Measurements from ENCODE around the gene TTLL10. TPM values are rescaled to one million over a fixed set of nuclear protein-coding genes. Genes with fewer than 3 reads are reported as not detected.
A peak's percentile ranks its signal among the peaks of the same experiment; 100 is the strongest.

Gene TTLL10
- total RNA-seq, 4 donors from 2014 or later = not detected

GRCh38 chr1:1160281-1160930 lies 13.3 kb upstream of the TTLL10 start:
- intact Hi-C loops (cut with DNase I; ENCODE audit: low total_unique reads) = no loop called here
- DNase-seq (ENCODE audit: low spot score in 2 of 2) = no peak
- H3K4me3 ChIP-seq (ENCODE audit: low read depth, poor library complexity, severe bottlenecking) = no peak overlapping the region
- WGBS, 2 donors = 82 to 92% methylated on average over 17 to 18 of the region's 23 CpGs
- TF ChIP-seq, protein P1, sequence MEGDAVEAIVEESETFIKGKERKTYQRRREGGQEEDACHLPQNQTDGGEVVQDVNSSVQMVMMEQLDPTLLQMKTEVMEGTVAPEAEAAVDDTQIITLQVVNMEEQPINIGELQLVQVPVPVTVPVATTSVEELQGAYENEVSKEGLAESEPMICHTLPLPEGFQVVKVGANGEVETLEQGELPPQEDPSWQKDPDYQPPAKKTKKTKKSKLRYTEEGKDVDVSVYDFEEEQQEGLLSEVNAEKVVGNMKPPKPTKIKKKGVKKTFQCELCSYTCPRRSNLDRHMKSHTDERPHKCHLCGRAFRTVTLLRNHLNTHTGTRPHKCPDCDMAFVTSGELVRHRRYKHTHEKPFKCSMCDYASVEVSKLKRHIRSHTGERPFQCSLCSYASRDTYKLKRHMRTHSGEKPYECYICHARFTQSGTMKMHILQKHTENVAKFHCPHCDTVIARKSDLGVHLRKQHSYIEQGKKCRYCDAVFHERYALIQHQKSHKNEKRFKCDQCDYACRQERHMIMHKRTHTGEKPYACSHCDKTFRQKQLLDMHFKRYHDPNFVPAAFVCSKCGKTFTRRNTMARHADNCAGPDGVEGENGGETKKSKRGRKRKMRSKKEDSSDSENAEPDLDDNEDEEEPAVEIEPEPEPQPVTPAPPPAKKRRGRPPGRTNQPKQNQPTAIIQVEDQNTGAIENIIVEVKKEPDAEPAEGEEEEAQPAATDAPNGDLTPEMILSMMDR (IDR thresholded peaks at IDR 0.05) = no peak
- TF ChIP-seq POLR2A (IDR thresholded peaks at IDR 0.05) = no peak

- no peak overlapping the region for H3K4me3 ChIP-seq (ENCODE audit: low read depth, poor library complexity, severe bottlenecking)
- no peak for DNase-seq (ENCODE audit: low spot score in 2 of 2)
- intact Hi-C loops (cut with DNase I; ENCODE audit: low total_unique reads) = no loop called here
- WGBS, 2 donors = 85 to 89% methylated on average over 24 to 29 of the region's 29 CpGs
- TF ChIP-seq, protein P1 (IDR thresholded peaks at IDR 0.05) = no peak
- no peak for TF ChIP-seq POLR2A (IDR thresholded peaks at IDR 0.05)
Observed at GRCh38 chr1:1161078-1161682, 12.5 kb upstream of the TTLL10 start.

- intact Hi-C loops (cut with DNase I; ENCODE audit: low total_unique reads) = no loop called here
- H3K4me3 ChIP-seq (ENCODE audit: low read depth, poor library complexity, severe bottlenecking) = no peak overlapping the region
- TF ChIP-seq, protein P1 (IDR thresholded peaks at IDR 0.05) = no peak
- TF ChIP-seq POLR2A (IDR thresholded peaks at IDR 0.05) = no peak
- WGBS, 2 donors = 49 to 75% methylated on average over 15 to 17 of the region's 17 CpGs
- DNase-seq (ENCODE audit: low spot score in 2 of 2) = no peak
Observed at GRCh38 chr1:1161683-1162079, 12.0 kb upstream of the TTLL10 start.

DNA sequence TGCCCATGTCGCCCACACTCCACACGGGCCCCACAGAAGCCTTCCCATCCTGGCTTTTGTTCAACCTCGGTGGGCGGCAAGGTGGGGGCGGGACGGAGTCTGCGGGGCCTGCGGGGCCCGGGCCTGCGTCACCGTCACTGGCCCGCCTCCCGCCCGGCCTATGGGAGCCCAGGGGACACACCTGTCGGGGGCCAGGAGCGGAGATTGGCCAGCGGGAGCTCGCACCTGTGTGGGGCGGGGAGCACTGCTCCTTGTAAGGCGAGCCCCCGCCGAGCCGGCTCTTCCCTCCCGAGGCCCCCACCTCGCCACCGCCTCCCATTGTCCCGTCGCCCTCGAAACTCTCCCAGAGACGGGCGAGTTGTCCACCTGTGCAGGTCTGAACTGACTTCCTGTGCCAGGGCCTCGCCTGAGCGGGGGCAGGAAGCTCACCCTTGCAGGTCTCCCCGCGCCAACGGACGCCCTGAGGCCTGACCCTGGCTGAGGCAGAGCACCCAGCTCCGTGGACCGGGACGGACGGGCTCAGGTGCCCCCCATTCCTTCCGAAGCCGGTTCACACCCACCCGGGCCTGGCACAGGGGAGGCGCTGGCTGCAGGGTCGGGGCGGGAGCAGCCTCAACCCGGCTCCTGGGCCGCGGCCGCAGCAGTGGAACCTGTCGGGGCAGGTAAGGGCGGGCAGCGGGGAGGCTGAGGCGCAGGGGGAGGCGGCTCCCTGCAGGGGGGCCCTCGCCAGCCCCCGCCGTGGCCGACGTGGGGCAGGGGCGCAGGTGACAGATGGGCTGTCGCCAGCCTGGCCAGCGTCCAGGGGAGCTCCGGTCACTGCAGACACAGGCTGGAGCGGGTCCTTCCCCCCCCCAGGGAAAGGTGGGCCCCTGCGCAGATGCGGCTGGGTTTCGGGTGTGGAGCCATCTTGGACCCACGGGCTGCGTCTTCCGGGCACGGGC lies 10.8 kb upstream of the TTLL10 start:
- DNase-seq (ENCODE audit: low spot score in 2 of 2) = no peak
- WGBS, 2 donors = 45 to 64% methylated on average over 50 to 61 of the region's 73 CpGs
- TF ChIP-seq, protein P1 (IDR thresholded peaks at IDR 0.05) = no peak
- no peak for TF ChIP-seq POLR2A (IDR thresholded peaks at IDR 0.05)
- peak overlapping the region; percentile 19 for H3K4me3 ChIP-seq (ENCODE audit: low read depth, poor library complexity, severe bottlenecking)
- intact Hi-C loops (cut with DNase I; ENCODE audit: low total_unique reads) = no loop called here

- TF ChIP-seq, protein P1 (IDR thresholded peaks at IDR 0.05) = no peak
- no peak for TF ChIP-seq POLR2A (IDR thresholded peaks at IDR 0.05)
- peak overlapping the region; percentile 19 for H3K4me3 ChIP-seq (ENCODE audit: low read depth, poor library complexity, severe bottlenecking)
- WGBS, 2 donors = 61 to 66% methylated on average over 33 of the region's 33 CpGs
- no peak for DNase-seq (ENCODE audit: low spot score in 2 of 2)
- intact Hi-C loops (cut with DNase I; ENCODE audit: low total_unique reads) = no loop called here
Observed at GRCh38 chr1:1163538-1164070, 10.1 kb upstream of the TTLL10 start.
